ENCODE results near the gene ERLEC1.

DNA sequence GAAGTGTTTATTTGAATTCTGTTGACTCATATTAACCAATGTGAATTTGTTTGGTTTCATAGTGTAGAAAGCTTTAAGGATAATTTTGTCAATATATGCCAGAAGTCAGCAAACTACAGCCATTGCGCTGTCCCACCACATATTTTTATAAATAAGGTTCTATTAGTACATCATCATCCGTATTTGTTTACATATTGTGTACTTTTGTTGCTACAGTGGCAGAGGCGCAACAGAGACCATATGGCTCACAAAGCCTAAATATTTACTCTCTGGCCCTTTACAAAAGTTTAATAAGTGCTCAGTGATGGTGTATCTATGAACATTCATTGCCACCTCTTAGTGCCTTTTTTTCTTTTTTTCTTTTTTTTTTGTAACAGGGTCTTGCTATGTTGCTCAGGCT lies 6.4 kb downstream of the ERLEC1 start:
- TF ChIP-seq, protein P1, sequence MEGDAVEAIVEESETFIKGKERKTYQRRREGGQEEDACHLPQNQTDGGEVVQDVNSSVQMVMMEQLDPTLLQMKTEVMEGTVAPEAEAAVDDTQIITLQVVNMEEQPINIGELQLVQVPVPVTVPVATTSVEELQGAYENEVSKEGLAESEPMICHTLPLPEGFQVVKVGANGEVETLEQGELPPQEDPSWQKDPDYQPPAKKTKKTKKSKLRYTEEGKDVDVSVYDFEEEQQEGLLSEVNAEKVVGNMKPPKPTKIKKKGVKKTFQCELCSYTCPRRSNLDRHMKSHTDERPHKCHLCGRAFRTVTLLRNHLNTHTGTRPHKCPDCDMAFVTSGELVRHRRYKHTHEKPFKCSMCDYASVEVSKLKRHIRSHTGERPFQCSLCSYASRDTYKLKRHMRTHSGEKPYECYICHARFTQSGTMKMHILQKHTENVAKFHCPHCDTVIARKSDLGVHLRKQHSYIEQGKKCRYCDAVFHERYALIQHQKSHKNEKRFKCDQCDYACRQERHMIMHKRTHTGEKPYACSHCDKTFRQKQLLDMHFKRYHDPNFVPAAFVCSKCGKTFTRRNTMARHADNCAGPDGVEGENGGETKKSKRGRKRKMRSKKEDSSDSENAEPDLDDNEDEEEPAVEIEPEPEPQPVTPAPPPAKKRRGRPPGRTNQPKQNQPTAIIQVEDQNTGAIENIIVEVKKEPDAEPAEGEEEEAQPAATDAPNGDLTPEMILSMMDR (IDR thresholded peaks at IDR 0.05; ENCODE audit: low read depth, low read length), result no peak
- TF ChIP-seq, protein P2, sequence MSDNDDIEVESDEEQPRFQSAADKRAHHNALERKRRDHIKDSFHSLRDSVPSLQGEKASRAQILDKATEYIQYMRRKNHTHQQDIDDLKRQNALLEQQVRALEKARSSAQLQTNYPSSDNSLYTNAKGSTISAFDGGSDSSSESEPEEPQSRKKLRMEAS (IDR thresholded peaks at IDR 0.05; ENCODE audit: low read depth, low read length), result no peak
- no peak for TF ChIP-seq POLR2A (IDR thresholded peaks at IDR 0.05; ENCODE audit: extremely low read depth, insufficient read length)

Data from NB4 (cell line).